Measurements from ENCODE around the gene FAR2. TPM values are rescaled to one million over a fixed set of nuclear protein-coding genes. Genes with fewer than 3 reads are reported as not detected.

FAR2 gene
- 200 and 227 TPM in 2 replicates for polyA plus RNA-seq (2013)

DNA sequence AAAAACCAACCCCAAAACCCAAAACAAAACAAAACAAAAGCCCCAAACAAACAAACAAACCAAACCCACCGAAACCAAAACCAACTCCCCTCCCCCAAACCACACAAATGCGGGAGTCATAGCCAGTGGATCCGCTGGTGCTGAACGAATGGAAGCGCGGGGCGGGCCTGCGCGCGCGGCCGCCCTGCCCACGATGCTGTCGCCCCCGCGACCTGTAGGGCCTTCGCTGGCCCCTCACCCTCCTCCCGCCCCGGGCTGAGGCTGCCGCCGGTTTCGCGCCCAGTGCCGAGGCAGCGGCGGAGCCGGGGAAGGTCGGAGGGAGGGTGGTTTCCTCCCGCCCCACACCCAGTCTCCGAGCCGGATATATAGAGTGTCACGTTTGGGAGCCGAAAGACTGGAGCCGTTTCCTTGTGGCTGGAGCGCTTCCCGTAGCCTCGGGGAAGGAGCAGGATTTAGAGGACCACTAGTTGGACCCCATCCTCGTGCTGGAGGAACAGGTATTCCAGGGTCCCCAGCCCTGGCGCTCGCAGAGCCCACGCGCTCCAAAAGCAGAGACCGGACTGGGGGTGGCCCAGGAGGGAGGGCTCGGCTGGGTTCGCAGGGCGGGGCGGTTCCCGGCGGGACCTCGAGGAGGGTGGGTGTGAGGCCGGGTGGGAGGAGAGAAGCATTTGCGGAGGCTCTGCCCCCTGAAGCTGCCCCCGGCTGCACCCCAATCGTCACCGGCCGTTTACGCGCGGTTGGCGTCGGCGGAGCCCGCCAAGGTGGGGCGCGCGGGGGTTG is at the start of gene FAR2:
Gene FAR2 (plus strand): TSS at position 368 of the 780 bp plus-strand sequence. CDS start 121,172 bp downstream, outside the sequence.
- 100% methylated on average over 1 of the region's 66 CpGs for WGBS (ENCODE audit: extremely low coverage, insufficient coverage, insufficient read length)
- H3K23ac ChIP-seq (ENCODE audit: low read length) = no peak within 1 kb of the TSS
- H3K4ac ChIP-seq (ENCODE audit: low read depth, low read length) = peak within 1 kb of the TSS; percentile 32
- peak within 1 kb of the TSS; percentile 61 for H2AFZ ChIP-seq (ENCODE audit: insufficient read depth, low read length, poor library complexity)
- peaks cover 15% of the 10 kb centered on the region for H3K79me1 ChIP-seq (ENCODE audit: low read length)
- H3K14ac ChIP-seq (ENCODE audit: low read length) = peak within 1 kb of the TSS; percentile 87
- peak within 1 kb of the TSS; percentile 56 for H3K27ac ChIP-seq (ENCODE audit: low read depth, low read length)
- H2AK5ac ChIP-seq (ENCODE audit: low read length) = no peak within 1 kb of the TSS
- H3K27me3 ChIP-seq (ENCODE audit: insufficient read depth, low read length) = no peaks in the 10 kb centered on the region
- peak within 1 kb of the TSS; percentile 85 for H3K4me3 ChIP-seq (ENCODE audit: low read depth, low read length)
- H3K79me2 ChIP-seq (ENCODE audit: control insufficient read depth, insufficient read depth, low read length, poor library complexity) = peaks cover 7% of the 10 kb centered on the region
- H2BK5ac ChIP-seq (ENCODE audit: low read depth, low read length, poor library complexity) = peak within 1 kb of the TSS; percentile 65
- H4K12ac ChIP-seq (ENCODE audit: low read depth, low read length) = peak within 1 kb of the TSS; percentile 54
- peak within 1 kb of the TSS; percentile 47 for H2BK12ac ChIP-seq (ENCODE audit: low read length)
- H3K4me2 ChIP-seq (ENCODE audit: low read length) = peak within 1 kb of the TSS; percentile 82
- H3K18ac ChIP-seq (ENCODE audit: low read length) = peak within 1 kb of the TSS; percentile 91
- peak in 1 of 2 donors; percentile 44 for DNase-seq
- H4K91ac ChIP-seq (ENCODE audit: low read depth, low read length) = peak within 1 kb of the TSS; percentile 85
- peak within 1 kb of the TSS; percentile 44 for H2BK120ac ChIP-seq (ENCODE audit: insufficient read depth, low read length, poor library complexity)
- H4K8ac ChIP-seq (ENCODE audit: low read depth, low read length) = peak within 1 kb of the TSS; percentile 62
- H3K9me3 ChIP-seq (ENCODE audit: insufficient read depth, low read depth, low read length) = no peaks in the 10 kb centered on the region
- peak within 1 kb of the TSS; percentile 46 for H3K9ac ChIP-seq (ENCODE audit: low read length)
- H3K4me1 ChIP-seq (ENCODE audit: control insufficient read depth in 1 of 2, insufficient read depth in 2 of 2, low read length in 2 of 2) = peaks cover 4 to 5% of the 10 kb centered on the region in 2 experiments
- no peaks in the 10 kb centered on the region for H3K36me3 ChIP-seq (ENCODE audit: control insufficient read depth in 1 of 2, insufficient read depth in 2 of 2, low read length in 2 of 2)

DNA sequence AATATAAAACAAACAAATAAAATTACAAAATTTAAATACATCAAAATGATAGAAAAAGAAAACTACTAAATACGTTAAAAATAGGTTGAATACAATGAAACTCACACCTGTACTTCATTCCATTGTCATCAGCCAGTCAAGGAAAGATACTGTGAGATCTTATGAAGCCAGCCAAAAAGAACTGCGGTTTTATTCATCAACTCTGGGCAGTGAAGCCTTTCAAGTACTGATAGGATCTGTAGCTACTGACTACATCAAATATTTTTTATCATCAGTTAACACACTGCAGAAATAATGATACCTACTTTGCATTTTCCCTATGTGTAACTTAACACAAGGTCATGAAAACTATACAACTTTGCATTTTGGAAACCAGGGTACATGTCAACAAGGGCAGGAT is 46.3 kb upstream of the FAR2 start:
- H3K79me2 ChIP-seq (ENCODE audit: control insufficient read depth, insufficient read depth, low read length, poor library complexity) = no peaks in the 10 kb centered on the region
- no peak overlapping the region for H3K23ac ChIP-seq (ENCODE audit: low read length)
- no peak overlapping the region for H4K91ac ChIP-seq (ENCODE audit: low read depth, low read length)
- H3K18ac ChIP-seq (ENCODE audit: low read length) = no peak overlapping the region
- DNase-seq = no peak
- H3K9ac ChIP-seq (ENCODE audit: low read length) = no peak overlapping the region
- WGBS (ENCODE audit: extremely low coverage, insufficient coverage, insufficient read length) = no CpG with 5 or more reads among the region's 2 CpGs
- H3K4me2 ChIP-seq (ENCODE audit: low read length) = no peak overlapping the region
- no peak overlapping the region for H3K4ac ChIP-seq (ENCODE audit: low read depth, low read length)
- no peak overlapping the region for H2BK5ac ChIP-seq (ENCODE audit: low read depth, low read length, poor library complexity)
- no peak overlapping the region for H2BK12ac ChIP-seq (ENCODE audit: low read length)
- no peaks in the 10 kb centered on the region for H3K36me3 ChIP-seq (ENCODE audit: control insufficient read depth in 1 of 2, insufficient read depth in 2 of 2, low read length in 2 of 2)
- H2AK5ac ChIP-seq (ENCODE audit: low read length) = no peak overlapping the region
- peaks cover 4% of the 10 kb centered on the region for H3K9me3 ChIP-seq (ENCODE audit: insufficient read depth, low read depth, low read length)
- no peak overlapping the region for H4K12ac ChIP-seq (ENCODE audit: low read depth, low read length)
- no peaks in the 10 kb centered on the region for H3K27me3 ChIP-seq (ENCODE audit: insufficient read depth, low read length)
- no peaks in the 10 kb centered on the region for H3K79me1 ChIP-seq (ENCODE audit: low read length)
- no peak overlapping the region for H3K27ac ChIP-seq (ENCODE audit: low read depth, low read length)
- H4K8ac ChIP-seq (ENCODE audit: low read depth, low read length) = no peak overlapping the region
- no peak overlapping the region for H2AFZ ChIP-seq (ENCODE audit: insufficient read depth, low read length, poor library complexity)
- H3K14ac ChIP-seq (ENCODE audit: low read length) = no peak overlapping the region
- no peak overlapping the region for H3K4me3 ChIP-seq (ENCODE audit: low read depth, low read length)
- no peaks in the 10 kb centered on the region for H3K4me1 ChIP-seq (ENCODE audit: control insufficient read depth in 1 of 2, insufficient read depth in 2 of 2, low read length in 2 of 2)
- no peak overlapping the region for H2BK120ac ChIP-seq (ENCODE audit: insufficient read depth, low read length, poor library complexity)

DNA sequence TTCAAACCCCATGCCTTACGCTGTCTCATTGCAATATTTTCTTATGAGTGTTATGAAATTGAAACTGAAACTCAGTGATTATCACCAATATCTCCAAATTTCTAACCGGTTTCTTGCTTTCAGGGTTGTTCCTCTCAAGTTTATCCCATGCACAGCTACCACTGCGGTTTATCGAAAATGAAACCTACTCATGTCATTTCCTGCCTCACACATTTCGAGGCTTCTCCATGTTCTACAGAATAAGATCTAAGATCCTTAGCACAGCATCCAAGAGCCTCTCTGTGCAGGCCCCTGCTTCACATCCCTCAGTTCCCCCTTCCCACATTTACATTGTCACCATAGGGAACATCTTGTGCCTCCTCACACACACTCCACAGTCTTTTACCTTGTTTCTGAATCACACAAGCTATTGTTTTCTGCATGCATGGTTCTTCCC is 45.5 kb upstream of the FAR2 start:
- Histone ChIP-seq H3K27ac (ENCODE audit: low read depth, low read length) (no peak overlapping the region), H3K9me3 (ENCODE audit: insufficient read depth, low read depth, low read length) (peaks cover 2% of the 10 kb centered on the region), H3K4me2 (ENCODE audit: low read length) (no peak overlapping the region), H3K9ac (ENCODE audit: low read length) (no peak overlapping the region), H4K12ac (ENCODE audit: low read depth, low read length) (no peak overlapping the region), H3K23ac (ENCODE audit: low read length) (no peak overlapping the region), H3K79me2 (ENCODE audit: control insufficient read depth, insufficient read depth, low read length, poor library complexity) (no peaks in the 10 kb centered on the region), H3K4me3 (ENCODE audit: low read depth, low read length) (no peak overlapping the region), H2BK5ac (ENCODE audit: low read depth, low read length, poor library complexity) (no peak overlapping the region), H2AFZ (ENCODE audit: insufficient read depth, low read length, poor library complexity) (no peak overlapping the region), H3K18ac (ENCODE audit: low read length) (no peak overlapping the region), H3K27me3 (ENCODE audit: insufficient read depth, low read length) (no peaks in the 10 kb centered on the region), H4K91ac (ENCODE audit: low read depth, low read length) (no peak overlapping the region), H3K79me1 (ENCODE audit: low read length) (no peaks in the 10 kb centered on the region), H2BK12ac (ENCODE audit: low read length) (no peak overlapping the region), H2AK5ac (ENCODE audit: low read length) (no peak overlapping the region), H3K14ac (ENCODE audit: low read length) (no peak overlapping the region), H3K36me3 (ENCODE audit: control insufficient read depth in 1 of 2, insufficient read depth in 2 of 2, low read length in 2 of 2) (no peaks in the 10 kb centered on the region), H4K8ac (ENCODE audit: low read depth, low read length) (no peak overlapping the region), H3K4ac (ENCODE audit: low read depth, low read length) (no peak overlapping the region), H3K4me1 (ENCODE audit: control insufficient read depth in 1 of 2, insufficient read depth in 2 of 2, low read length in 2 of 2) (no peaks in the 10 kb centered on the region), H2BK120ac (ENCODE audit: insufficient read depth, low read length, poor library complexity) (no peak overlapping the region)
- DNase-seq = peak in 1 of 2 donors; percentile 1
- WGBS (ENCODE audit: extremely low coverage, insufficient coverage, insufficient read length) = no CpG with 5 or more reads among the region's 5 CpGs

DNA sequence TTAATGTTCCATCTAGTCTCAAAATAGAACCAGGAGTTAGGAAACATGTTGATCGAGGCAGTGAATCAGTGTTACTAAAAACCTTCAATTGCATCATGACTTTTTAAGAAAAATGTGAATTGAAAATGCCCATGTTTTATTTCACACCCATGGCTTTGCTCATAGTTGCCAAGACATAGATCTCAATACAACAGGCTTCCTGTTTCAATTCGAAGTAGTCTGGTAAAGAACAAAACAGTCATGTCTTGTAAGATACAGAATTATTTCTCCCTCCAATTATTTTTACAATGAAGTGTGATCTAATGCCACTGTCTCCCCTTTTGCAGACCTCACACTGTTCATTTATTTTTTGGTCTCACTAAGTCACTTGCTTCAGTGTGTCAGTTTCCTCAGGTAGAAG is 44.6 kb upstream of the FAR2 start:
- no peak overlapping the region for H4K91ac ChIP-seq (ENCODE audit: low read depth, low read length)
- no peak overlapping the region for H2AK5ac ChIP-seq (ENCODE audit: low read length)
- H3K9ac ChIP-seq (ENCODE audit: low read length) = no peak overlapping the region
- no peak overlapping the region for H2BK120ac ChIP-seq (ENCODE audit: insufficient read depth, low read length, poor library complexity)
- no peak overlapping the region for H2BK12ac ChIP-seq (ENCODE audit: low read length)
- H2BK5ac ChIP-seq (ENCODE audit: low read depth, low read length, poor library complexity) = no peak overlapping the region
- no peak overlapping the region for H3K4me3 ChIP-seq (ENCODE audit: low read depth, low read length)
- no peak overlapping the region for H3K23ac ChIP-seq (ENCODE audit: low read length)
- H3K14ac ChIP-seq (ENCODE audit: low read length) = no peak overlapping the region
- no peak overlapping the region for H3K18ac ChIP-seq (ENCODE audit: low read length)
- H4K8ac ChIP-seq (ENCODE audit: low read depth, low read length) = no peak overlapping the region
- no peak overlapping the region for H2AFZ ChIP-seq (ENCODE audit: insufficient read depth, low read length, poor library complexity)
- H3K27ac ChIP-seq (ENCODE audit: low read depth, low read length) = no peak overlapping the region
- H3K4ac ChIP-seq (ENCODE audit: low read depth, low read length) = no peak overlapping the region
- H3K79me2 ChIP-seq (ENCODE audit: control insufficient read depth, insufficient read depth, low read length, poor library complexity) = no peaks in the 10 kb centered on the region
- no peaks in the 10 kb centered on the region for H3K79me1 ChIP-seq (ENCODE audit: low read length)
- H3K36me3 ChIP-seq (ENCODE audit: control insufficient read depth in 1 of 2, insufficient read depth in 2 of 2, low read length in 2 of 2) = no peaks in the 10 kb centered on the region
- H3K4me1 ChIP-seq (ENCODE audit: control insufficient read depth in 1 of 2, insufficient read depth in 2 of 2, low read length in 2 of 2) = no peaks in the 10 kb centered on the region
- DNase-seq = no peak
- no peak overlapping the region for H4K12ac ChIP-seq (ENCODE audit: low read depth, low read length)
- no peaks in the 10 kb centered on the region for H3K27me3 ChIP-seq (ENCODE audit: insufficient read depth, low read length)
- peaks cover 2% of the 10 kb centered on the region for H3K9me3 ChIP-seq (ENCODE audit: insufficient read depth, low read depth, low read length)
- H3K4me2 ChIP-seq (ENCODE audit: low read length) = no peak overlapping the region
- WGBS (ENCODE audit: extremely low coverage, insufficient coverage, insufficient read length) = no CpG with 5 or more reads among the region's 2 CpGs
